Measurements from ENCODE around the gene ETHE1.

GRCh38 chr19:43507880-43508279 lies 19.1 kb downstream of the ETHE1 start:
- TF ChIP-seq TSHZ2 (CRISPR knock-in tag; IDR thresholded peaks at IDR 0.05) (no peak), PATZ1 (CRISPR knock-in tag; IDR thresholded peaks at IDR 0.05; ENCODE audit: borderline replicate concordance) (no peak)

All from SK-N-SH treated with all-trans-retinoic acid at 6 μM for 48 hours (cell line).